Adipocyte (in vitro differentiated cells): ENCODE measurements around the gene SRSF2.
A peak's percentile ranks its signal among the peaks of the same experiment; 100 is the strongest.
"Not testable (repeated sequence)": the region's sequence is repeated elsewhere in the genome, so short reads cannot be mapped to it uniquely, and the experiment has no call there.

Experiments used
- DNase-seq: peaks from one replicate; pipeline ENCODE4 v3.0.0-alpha.2; 2015; ENCODE audit warnings: low read depth
- H3K27me3 ChIP-seq: replicated peaks from 2 replicates; pipeline ENCODE4 v1.7.0; 2013; ENCODE audit warnings: mild to moderate bottlenecking, low read length, moderate library complexity; ENCODE audit not compliant: control insufficient read depth, insufficient read depth
- H3K36me3 ChIP-seq: 2 replicates; pipeline ENCODE4 v1.7.0; 2013; ENCODE audit warnings: low read length, mild to moderate bottlenecking, moderate library complexity; ENCODE audit not compliant: control insufficient read depth, insufficient read depth, severe bottlenecking
- H3K4me1 ChIP-seq: 2 replicates; pipeline ENCODE4 v1.7.0; 2013; ENCODE audit warnings: mild to moderate bottlenecking, low read length, moderate library complexity; ENCODE audit not compliant: control insufficient read depth, insufficient read depth
- H3K4me3 ChIP-seq: 2 replicates; pipeline ENCODE4 v1.7.0; 2013; ENCODE audit warnings: mild to moderate bottlenecking, low read length, moderate library complexity
- H3K9ac ChIP-seq: 2 replicates; pipeline ENCODE4 v1.7.0; 2013; ENCODE audit warnings: mild to moderate bottlenecking, low read length, moderate library complexity
- H3K9me3 ChIP-seq: 2 replicates; pipeline ENCODE4 v1.7.0; 2013; ENCODE audit warnings: mild to moderate bottlenecking, low read length, moderate library complexity; ENCODE audit not compliant: control insufficient read depth

Gene SRSF2

DNA sequence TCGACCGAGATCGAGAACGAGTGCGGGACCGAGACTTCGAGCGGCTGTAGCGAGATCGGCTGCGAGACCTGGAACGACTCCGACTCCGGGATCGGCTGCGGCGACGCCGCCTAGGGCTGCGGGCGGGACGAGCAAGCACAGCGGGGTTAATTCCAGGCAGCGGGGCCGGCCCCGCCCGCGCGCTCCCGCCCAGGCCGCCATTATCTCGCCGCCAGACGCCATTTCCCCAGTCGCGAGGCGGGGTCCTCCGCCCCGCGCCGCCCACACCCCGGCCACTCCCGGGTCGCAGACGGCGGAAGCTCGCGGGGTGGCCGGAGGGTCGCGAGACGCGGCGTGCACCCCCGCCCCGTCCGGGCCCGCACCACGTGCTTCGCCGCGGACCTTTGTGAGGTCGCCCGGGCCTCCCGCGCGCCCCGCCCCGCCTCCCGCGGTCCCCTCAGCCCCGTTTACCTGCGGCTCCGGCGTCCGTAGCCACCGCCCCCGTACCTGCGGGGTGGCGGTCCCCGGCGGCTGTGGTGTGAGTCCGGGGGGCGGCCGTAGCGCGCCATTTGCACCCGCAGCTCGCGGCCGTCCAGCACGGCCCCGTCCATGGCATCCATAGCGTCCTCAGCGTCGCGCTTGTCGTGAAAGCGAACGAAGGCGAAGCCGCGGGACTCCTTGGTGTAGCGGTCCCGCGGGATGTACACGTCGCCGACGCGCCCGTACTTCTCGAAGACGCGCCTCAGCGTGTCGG, 616 bp downstream of the SRSF2 start:
- Histone ChIP-seq H3K36me3 (peaks cover 41% of the 10 kb centered on the region), H3K9ac (peak overlapping the region; percentile 99), H3K27me3 (no peaks in the 10 kb centered on the region), H3K4me1 (peaks cover 54% of the 10 kb centered on the region), H3K9me3 (no peaks in the 10 kb centered on the region), H3K4me3 (peak overlapping the region; percentile 99)
- DNase-seq: peak; percentile 87

DNA sequence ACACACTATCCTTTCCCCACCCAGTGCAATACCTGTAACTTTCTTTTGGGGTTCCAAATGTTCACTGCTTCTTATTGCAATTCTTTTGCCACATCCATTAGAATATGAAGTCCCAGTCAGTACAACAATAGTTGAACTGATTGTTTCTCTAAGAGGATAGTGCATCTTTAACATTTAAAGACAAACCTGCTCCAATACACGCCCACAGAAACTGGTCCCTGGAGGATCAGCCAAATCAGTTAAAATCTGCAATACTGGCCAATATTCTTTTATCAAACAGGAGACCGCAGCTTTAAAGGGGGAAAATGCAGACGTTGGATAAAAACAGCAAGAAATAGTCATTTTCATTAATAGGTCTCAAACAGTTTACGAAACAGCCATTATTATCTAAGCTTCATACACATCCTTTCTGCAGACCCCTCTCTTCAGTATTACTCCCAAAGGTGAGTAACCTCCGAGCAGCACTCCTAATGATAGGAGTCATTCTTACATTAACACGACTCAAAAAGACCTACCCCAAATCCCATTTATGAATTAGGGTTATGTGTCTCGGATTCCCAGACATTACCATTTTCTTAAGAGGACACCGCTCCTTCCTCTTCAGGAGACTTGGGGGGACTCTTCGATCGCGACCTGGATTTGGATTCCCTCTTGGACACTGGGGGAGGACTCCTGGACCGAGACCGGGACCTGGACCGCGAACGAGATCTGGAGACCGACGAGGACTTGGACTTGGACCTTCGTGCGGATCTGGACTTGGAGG, 1.4 kb downstream of the SRSF2 start:
- Histone ChIP-seq H3K27me3 (no peaks in the 10 kb centered on the region), H3K4me1 (peaks cover 52% of the 10 kb centered on the region), H3K4me3 (peak overlapping the region; percentile 99), H3K9ac (peak overlapping the region; percentile 99), H3K9me3 (no peaks in the 10 kb centered on the region), H3K36me3 (peaks cover 45% of the 10 kb centered on the region)
- peak; percentile 28 for DNase-seq

DNA sequence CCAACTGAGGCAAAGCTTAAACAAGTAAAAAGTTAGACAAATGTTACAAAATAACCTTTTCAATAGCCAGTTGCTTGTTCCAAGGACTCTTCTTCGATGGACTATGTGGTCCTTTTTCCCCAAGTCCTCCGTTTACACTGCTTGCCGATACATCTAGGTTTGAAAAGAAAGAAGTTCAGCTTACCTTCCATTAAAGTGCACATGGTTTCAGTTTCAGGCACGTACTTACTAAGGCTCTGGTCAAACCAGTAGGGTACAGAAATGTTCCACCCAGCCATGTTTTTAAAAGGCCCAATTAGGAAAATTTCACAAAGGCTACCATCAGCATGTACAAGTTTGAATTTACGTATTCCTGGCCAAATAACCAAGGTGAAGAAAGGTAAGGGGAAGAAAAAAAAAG, 2.1 kb downstream of the SRSF2 start:
- Histone ChIP-seq H3K4me1 (peaks cover 45% of the 10 kb centered on the region), H3K9ac (peak overlapping the region; percentile 99), H3K9me3 (no peaks in the 10 kb centered on the region), H3K4me3 (peak overlapping the region; percentile 99), H3K36me3 (peaks cover 50% of the 10 kb centered on the region), H3K27me3 (no peaks in the 10 kb centered on the region)
- DNase-seq: peak; percentile 68

DNA sequence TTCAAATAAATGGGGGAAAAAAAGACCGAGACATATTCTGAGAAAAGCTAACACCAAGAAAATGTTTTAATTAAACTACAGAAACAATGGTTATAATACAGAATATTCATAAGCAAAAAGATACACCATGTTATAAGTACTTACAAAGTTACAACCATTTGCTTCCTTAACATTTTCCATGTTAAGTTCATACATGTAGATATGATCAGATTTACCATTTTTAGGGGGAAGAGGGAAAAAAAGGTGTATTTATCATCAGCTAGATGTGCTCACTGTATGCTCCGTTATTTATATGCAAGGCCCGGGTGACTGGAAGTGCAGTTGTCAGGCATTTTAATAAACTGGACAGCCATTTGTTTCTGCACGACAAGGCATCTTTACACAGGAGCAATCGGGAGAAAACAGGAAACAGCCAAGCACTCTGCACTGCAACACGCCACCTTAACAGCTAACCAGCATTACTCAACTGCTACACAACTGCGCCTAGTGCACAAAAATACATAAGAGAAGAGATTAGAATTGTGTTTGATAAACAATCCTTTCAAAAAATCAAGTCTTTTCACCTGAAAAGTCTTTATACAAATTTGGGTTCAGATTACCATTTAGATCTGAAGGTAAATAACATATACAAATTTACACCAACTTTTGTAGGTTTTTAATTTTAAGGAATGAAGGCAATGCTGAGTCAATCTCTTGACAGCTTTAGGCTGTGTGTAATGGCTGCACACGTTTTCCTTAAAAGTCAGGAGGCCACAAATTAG, 2.9 kb downstream of the SRSF2 start:
- DNase-seq: peak; percentile 45
- H3K9ac ChIP-seq: peak overlapping the region; percentile 99
- no peaks in the 10 kb centered on the region for H3K9me3 ChIP-seq
- peaks cover 51% of the 10 kb centered on the region for H3K36me3 ChIP-seq
- peak overlapping the region; percentile 99 for H3K4me3 ChIP-seq
- H3K27me3 ChIP-seq: no peaks in the 10 kb centered on the region
- peaks cover 47% of the 10 kb centered on the region for H3K4me1 ChIP-seq

DNA sequence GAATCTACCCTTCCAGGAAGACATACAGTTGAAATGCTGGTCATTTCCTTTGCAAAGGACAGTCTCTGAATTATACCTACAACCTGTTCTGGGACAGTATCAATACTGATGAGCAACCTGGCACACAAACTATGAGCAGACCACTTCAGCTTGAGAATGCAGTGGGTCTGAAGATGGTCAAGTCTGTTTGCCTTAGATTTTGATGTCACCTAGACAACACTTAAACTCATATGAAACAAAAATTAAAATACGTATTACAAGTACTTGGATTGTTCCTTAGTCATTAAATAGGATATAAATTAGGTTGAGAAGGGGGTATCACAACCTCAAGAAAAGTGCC, 3.5 kb downstream of the SRSF2 start:
- DNase-seq: no peak
- no peaks in the 10 kb centered on the region for H3K9me3 ChIP-seq
- peaks cover 51% of the 10 kb centered on the region for H3K36me3 ChIP-seq
- H3K9ac ChIP-seq: peak overlapping the region; percentile 99
- no peaks in the 10 kb centered on the region for H3K27me3 ChIP-seq
- H3K4me1 ChIP-seq: peaks cover 42% of the 10 kb centered on the region
- H3K4me3 ChIP-seq: peak overlapping the region; percentile 99

DNA sequence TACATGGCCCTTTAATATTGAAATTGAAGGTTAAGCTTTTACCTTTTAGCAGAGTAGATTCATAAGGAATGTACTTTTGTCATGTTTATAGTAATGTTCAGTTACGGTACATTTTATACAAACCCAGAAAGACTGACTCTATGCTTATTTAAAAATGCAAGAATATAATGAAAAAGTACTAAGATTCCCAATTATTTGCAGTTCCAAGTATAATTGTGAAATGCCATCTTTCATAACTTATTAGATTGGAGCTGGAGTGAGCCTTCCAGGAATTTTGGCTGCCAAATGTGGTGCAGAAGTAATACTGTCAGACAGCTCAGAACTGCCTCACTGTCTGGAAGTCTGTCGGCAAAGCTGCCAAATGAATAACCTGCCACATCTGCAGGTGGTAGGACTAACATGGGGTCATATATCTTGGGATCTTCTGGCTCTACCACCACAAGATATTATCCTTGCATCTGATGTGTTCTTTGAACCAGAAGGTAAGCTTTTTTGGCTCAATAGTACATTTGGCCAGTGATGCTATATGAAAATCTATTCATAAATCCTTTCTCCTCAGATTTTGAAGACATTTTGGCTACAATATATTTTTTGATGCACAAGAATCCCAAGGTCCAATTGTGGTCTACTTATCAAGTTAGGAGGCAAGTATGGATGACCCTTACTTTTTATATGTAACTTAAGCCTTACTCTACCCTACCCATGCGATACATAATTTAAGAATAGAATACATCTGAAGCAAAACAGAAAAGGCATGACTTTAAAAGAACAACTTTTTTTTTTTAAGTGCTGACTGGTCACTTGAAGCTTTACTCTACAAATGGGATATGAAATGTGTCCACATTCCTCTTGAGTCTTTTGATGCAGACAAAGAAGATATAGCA, 4.2 kb downstream of the SRSF2 start:
- Histone ChIP-seq H3K4me3 (peak overlapping the region; percentile 99), H3K9ac (no peak overlapping the region), H3K9me3 (no peaks in the 10 kb centered on the region), H3K36me3 (peaks cover 51% of the 10 kb centered on the region), H3K4me1 (peaks cover 47% of the 10 kb centered on the region), H3K27me3 (no peaks in the 10 kb centered on the region)
- peak; percentile 38 for DNase-seq

DNA sequence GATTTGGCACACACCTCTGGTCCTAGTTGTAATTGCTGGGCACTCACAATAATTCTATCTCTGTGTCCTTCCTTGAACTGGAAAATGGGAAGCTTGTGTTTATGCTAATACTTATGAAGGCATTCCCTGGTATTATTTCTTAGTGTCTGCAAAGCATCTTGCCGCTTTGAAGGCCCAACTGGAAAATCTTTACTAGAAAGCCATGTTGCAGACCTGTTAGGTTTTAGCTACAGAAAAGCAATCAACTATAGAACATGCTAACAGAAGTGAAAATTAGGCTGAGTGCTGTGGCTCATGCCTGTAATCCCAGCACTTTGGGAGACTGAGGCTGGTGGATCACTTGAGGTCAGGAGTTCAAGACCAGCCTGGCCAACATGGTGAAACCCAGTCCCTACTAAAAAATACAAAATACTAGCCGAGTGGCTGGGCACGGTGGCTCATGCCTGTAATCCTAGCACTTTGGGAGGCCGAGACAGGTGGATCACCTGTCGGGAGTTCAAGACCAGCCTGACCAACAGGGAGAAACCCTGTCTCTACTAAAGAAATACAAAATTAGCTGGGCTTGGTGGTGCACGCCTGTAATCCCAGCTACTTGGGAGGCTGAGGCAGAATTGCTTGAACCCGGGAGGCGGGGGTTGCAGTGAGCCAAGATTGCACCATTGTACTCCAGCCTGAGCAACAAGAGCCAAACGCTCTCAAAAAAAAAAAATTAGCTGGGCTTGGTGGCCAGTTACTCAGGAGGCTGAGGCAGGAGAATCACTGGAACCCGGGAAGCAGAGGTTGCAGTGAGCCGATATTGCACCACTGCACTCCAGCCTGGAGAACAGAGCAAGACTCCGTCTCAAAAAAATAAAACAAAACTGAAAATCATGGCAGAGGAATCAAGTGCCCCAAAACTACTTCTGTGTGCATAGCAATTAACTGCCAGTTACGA, 5.1 kb downstream of the SRSF2 start:
- peaks cover 53% of the 10 kb centered on the region for H3K4me1 ChIP-seq
- H3K9ac ChIP-seq, H3K27me3 ChIP-seq, H3K9me3 ChIP-seq, DNase-seq, H3K4me3 ChIP-seq: not testable (repeated sequence)
- H3K36me3 ChIP-seq: peaks cover 51% of the 10 kb centered on the region

DNA sequence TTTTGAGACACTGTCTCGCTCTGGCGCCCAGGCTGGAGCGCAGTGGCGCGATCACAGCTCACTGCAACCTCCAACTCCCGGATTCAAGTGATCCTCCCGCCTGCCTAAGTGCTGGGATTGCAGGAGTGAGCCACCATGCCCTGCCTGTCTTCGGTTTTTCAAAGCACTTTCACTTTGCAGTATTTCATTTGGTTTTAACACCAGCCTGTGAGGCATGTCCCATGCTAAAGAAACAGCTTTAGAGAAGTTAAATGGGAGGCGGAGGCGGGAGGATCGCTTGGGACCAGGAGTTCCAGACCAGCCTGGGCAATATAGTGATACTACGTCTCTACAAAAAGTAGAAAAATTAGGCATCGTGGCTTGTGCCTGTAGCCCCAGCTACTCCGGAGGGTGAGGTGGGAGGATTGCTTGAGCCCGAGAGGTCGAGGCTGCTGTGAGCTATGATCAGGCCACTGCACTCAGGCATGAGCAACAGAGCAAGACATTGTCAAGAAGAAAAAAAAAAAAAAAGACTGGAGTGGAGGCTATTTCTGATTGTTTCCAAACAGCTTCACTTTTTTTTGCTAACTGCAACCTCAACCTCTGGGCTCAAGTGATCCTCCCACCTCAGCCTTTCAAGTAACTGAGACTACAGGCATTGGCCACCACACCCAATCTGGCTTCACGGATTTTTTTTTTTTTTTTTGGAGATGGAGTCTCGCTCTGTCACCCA, 9.2 kb downstream of the SRSF2 start:
- DNase-seq: peak; percentile 12
- H3K9me3 ChIP-seq: no peaks in the 10 kb centered on the region
- peak overlapping the region; percentile 95 for H3K9ac ChIP-seq
- peaks cover 43% of the 10 kb centered on the region for H3K4me1 ChIP-seq
- no peaks in the 10 kb centered on the region for H3K27me3 ChIP-seq
- peak overlapping the region; percentile 91 for H3K4me3 ChIP-seq
- peaks cover 35% of the 10 kb centered on the region for H3K36me3 ChIP-seq

DNA sequence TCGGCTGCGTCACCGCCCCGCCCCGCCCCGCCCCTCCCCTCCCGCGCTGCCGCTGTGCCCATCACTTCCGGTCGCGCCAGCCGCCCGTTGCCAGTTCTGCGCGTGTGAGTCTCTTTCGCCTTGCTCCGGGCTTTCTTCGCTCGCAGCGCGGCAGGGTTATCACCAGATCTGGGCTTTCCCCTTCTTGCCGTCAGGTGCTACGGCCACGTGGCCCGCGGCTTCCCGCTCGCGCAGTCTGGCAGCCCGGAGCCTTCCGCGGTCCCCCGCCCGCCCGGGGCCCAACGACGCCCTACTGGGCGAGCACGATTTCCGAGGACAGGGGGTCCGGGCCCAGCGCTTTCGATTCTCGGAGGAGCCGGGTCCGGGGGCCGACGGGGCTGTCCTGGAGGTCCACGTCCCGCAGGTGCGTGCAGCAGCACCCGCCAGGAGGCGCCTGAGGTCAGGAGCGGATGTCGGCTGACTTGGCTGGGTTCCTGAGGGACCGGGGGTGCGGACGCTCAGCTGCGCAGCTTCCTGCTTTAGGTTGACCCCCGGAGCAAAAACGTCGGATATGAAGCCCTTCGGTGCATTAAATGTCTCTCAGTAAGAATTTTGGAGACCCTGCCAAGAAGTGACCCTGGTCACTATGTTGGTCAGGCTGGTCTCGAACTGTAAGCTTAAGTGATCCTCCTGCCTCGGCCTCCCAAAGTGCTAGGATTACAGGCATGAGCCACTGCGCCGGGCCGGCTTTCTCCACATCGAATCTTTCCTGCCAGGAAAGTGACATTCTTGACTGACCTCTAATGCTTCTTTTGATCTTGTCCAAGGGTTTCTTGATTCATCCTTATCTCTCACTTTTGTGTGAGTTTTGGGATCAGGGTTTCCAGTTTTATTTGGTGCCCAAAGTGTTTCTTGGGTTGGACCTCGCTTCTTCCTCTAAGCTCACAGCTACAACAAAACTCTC, 10.1 kb downstream of the SRSF2 start, which contains the start of gene METTL23:
METTL23 (plus strand) TSS at position 64 of the 943 bp plus-strand sequence. CDS start 2,872 bp downstream, outside the sequence.
- Histone ChIP-seq H3K36me3 (peaks cover 35% of the 10 kb centered on the region), H3K4me1 (peaks cover 35% of the 10 kb centered on the region), H3K27me3 (no peaks in the 10 kb centered on the region), H3K9ac (peak within 1 kb of the TSS; percentile 98), H3K4me3 (peak within 1 kb of the TSS; percentile 92), H3K9me3 (no peaks in the 10 kb centered on the region)
- peak; percentile 89 for DNase-seq
